Prostate gland (tissue), 2 donors: ENCODE results near the gene PCK1.

Experiments used
- POLR2A ChIP-seq: fragments of 450-650 bp; IDR thresholded peaks from one replicate; pipeline ENCODE4 v1.6.1; 2016; ENCODE audit warnings: antibody characterized with exemption, mild to moderate bottlenecking
- TF ChIP-seq, protein P1 (sequence below), 4 experiments: fragments of 200-600 bp in 2 of 4; fragments of 450-650 bp in 2 of 4; sonication (generic) in 2 of 4; IDR thresholded peaks; 1 replicate in 3 of 4; 2 replicates in 1 of 4; pipeline ENCODE4 v1.5.1; 2016 to 2019; ENCODE audit warnings: antibody characterized with exemption in 4 of 4, mild to moderate bottlenecking in 2 of 4, moderate library complexity in 2 of 4

DNA sequence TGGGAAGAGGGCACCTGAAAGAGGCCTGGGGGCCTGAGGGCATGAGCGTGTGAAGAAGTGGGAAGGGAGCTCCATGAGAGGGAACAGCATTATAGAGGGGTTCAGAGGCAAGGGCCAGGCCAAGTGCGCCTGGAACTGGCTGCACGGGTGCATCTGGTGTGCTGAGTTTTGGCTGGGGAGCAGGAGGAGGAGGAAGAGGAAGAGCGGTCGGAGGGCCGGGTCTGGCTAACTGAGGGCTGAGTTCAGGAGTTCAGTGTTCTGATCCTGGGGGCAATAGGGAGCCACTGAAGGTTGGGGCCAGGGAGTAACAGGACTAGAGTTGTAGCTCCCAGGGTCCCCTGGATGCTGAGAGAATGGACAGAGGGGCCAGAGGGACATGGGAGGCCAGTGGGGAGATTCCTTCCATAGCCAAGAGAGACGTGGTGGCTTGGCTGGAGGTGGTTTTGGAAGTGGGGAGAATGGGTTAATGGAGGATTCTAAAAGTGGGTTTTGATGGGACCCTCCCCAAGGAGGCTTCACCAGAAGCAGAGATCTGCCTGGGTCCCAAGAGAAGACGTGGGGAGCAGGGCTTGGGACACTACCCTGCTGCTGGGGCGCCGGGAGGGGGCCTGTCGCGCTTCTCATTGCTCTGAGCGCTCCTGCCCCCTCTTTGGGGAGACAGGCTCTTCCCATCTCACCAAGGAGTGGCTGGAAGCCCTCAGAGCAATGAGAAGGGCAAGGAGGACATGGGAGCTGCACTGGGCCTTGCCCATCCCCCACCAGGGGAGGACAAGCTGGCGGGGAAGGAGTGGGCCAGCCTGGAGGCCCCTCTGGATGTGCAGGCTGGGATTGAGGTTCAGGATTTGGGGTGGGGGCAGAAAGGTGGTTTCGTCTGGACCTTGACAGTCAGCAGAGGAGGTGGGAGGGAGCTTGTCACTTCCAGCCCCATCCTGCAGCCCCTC lies 30.6 kb downstream of the PCK1 start:
- TF ChIP-seq, protein P1, sequence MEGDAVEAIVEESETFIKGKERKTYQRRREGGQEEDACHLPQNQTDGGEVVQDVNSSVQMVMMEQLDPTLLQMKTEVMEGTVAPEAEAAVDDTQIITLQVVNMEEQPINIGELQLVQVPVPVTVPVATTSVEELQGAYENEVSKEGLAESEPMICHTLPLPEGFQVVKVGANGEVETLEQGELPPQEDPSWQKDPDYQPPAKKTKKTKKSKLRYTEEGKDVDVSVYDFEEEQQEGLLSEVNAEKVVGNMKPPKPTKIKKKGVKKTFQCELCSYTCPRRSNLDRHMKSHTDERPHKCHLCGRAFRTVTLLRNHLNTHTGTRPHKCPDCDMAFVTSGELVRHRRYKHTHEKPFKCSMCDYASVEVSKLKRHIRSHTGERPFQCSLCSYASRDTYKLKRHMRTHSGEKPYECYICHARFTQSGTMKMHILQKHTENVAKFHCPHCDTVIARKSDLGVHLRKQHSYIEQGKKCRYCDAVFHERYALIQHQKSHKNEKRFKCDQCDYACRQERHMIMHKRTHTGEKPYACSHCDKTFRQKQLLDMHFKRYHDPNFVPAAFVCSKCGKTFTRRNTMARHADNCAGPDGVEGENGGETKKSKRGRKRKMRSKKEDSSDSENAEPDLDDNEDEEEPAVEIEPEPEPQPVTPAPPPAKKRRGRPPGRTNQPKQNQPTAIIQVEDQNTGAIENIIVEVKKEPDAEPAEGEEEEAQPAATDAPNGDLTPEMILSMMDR (IDR thresholded peaks at IDR 0.05), result no peak
- TF ChIP-seq POLR2A, result no peak
